GM19238 (cell line): ENCODE measurements around the gene ERVK3-1.
"Not testable (repeated sequence)": the region's sequence is repeated elsewhere in the genome, so short reads cannot be mapped to it uniquely, and the experiment has no call there.

Experiments used
- DNase-seq: peaks from one replicate; pipeline ENCODE4 v3.0.0; 2011; ENCODE audit warnings: low spot score; ENCODE audit not compliant: insufficient read length

Gene ERVK3-1

DNA sequence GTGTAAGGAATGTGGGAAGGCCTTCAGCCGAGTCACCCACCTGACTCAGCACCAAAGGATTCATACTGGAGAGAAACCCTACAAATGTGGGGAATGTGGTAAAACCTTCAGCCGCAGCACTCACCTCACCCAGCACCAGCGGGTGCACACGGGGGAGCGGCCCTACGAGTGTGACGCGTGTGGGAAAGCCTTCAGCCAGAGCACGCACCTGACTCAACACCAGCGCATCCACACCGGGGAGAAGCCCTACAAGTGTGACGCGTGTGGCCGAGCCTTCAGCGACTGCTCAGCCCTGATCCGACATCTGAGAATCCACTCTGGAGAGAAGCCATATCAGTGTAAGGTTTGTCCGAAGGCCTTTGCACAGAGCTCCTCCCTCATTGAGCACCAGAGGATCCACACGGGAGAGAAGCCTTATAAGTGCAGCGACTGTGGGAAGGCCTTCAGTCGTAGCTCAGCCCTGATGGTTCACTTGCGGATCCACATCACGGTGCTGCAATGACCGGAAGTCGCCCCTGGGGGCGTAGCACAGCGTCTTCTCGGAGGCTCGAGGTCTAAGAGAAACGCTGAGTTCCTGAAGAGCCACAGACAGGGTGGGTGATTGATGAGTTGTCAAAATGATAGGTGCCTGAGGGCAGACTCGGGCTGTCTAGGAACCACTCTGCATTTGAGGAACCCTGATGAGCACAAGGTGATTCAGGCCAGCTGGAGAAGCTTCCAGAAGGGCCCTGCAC is 33.8 kb downstream of the ERVK3-1 start:
- DNase-seq: no peak

DNA sequence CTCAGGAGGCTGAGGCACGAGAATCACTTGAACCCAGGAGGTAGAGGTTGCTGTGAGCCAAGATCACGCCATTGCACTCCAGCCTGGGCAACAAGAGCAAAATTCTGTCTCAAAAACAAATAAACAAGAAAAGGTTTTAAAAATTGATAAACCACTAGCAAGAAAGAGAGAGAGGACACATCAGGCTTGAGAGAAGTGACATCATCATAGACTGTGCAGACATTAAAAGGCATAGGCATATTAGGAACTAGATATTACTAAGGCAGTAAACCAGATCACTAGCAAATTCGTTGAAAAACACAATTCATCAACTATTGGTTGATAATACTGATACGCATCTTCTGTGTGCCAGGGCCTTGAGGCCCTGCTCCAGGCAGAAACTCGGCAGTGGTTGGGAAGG is 40.4 kb downstream of the ERVK3-1 start:
- DNase-seq: no peak

DNA sequence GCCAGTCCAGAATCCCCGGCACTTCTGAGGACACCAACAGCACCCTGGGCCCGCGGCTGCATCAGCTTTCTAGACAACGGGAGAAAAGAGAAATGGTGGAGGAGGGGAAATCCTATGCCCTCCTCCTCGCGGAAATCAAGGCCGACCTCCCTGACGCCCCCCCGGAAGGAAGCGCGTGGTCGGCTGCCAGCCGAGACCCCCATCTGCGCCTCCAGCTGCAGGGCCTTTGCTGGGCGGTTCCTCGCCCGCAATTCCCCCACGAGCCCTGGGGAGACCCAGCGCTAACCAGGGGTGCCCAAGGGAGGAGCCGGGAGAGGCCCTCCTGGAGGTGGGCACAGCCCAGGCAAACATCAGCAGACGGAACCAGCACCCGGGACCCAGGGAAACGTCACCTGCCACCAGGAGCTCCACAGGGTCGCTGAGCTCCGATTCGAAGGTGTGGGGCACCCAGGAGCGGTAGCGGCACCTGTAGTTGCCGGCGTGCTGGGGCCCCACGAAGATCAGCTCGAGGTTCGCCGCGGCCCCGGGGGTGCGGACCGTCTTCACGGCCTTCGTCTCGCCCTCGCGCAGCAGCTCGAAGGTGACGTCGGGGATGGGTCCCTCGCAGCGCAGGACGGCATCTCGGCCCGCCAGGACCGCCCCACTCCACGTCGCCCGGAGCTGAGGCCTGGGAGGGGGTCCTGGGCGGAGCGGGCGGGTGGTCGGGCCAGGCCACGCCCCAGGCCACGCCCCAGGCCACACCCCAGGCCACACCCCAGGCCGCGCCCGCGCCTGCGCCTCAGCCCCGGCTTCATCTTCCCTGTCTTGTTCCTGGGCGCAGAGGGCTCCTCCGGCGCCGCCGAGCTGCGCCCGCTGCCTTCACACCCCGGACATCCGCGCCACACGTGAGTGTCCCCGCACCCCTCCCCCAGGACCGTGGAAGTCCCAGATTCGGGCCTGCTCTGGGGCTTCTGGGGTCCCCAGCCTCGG is 42.1 kb downstream of the ERVK3-1 start:
- DNase-seq: peak; percentile 92

- DNase-seq: not testable (repeated sequence)
Observed at GRCh38 chr19:58348080-58348479, 42.9 kb downstream of the ERVK3-1 start.

- DNase-seq: no peak
Observed at GRCh38 chr19:58349590-58349989, 44.4 kb downstream of the ERVK3-1 start.

DNA sequence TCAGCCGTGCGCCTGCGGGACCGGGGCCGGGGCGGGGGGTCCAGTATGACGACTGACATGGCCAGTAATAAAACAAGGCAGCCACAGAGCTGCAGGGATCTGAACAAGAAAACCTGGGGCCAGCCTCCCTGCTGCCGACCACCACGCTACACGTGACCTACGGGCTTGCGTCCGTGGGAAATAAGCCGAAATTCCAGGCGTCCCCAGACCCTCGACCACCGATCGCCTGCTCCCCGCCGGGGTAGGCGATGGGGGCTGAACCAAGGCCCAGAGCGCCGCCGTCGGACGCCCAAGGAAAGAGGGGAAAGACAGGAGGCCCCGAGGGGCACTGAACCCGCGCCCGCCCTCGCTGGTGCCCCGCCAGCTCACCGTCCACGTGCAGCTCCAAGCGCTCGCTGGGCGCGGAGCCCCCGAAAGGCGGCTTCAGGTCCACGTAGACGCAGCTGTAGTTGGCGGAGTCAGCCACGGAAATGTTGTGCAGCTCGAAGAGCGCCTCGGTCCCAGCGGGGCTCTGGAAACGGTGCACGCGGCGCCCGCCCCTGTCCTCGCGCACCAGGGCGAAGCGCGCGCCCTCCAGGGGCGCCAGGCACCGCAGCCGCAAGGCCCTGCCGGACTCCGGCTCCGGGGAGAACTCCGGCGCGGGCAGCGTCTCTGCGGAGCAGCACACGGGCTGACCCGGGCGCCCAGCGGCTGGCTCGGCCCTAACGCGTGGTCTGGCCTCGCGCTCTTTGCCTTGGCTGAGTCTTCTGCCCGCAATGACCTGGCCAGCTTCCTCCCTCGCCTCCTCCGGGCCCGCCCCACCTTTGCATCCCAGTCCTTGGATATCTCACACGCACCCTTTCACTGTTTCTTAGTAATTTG is 45.1 kb downstream of the ERVK3-1 start:
- no peak for DNase-seq

DNA sequence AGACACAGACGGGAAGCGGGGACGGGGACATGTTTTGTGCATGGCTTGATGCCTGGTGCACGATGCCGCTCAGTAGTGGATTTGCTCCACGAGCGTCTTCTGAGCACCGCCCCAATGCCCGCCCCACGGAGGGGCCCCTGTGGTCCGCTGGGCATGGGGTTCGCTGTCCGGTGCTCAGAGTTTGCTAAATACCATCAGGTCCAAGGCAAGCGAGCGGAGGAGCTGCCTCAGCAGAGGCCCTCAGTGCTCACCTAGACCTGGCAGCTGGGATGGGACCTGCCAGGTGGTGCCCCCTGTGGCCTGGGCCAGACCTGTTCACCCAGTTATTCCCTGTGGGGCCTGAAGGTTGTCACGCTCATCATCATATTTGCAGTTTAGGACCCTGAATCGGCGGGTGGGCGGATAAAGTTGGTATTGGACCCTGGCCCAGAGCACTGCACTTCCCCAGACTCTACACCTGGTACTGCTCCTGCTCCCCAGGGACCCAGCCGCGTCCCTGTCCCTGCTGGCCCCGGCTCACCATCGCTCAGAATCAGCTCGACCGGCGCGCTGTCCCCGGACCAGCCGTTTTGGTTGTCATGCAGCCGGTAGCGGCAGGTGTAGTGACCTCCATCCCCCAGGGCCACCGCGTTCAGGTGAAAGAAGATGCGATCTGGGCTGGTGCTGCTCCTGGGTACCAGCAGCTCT is 45.8 kb downstream of the ERVK3-1 start:
- no peak for DNase-seq

- DNase-seq: no peak
Observed at GRCh38 chr19:58351558-58351878, 46.3 kb downstream of the ERVK3-1 start.

- DNase-seq: no peak
Observed at GRCh38 chr19:58351990-58352755, 47.0 kb downstream of the ERVK3-1 start.

- no peak for DNase-seq
Observed at GRCh38 chr19:58352760-58353671, 47.8 kb downstream of the ERVK3-1 start, which contains the start of gene A1BG. TSS of gene A1BG (minus strand) at chr19:58353492. CDS start at chr19:58353437, 55 bp downstream.

DNA sequence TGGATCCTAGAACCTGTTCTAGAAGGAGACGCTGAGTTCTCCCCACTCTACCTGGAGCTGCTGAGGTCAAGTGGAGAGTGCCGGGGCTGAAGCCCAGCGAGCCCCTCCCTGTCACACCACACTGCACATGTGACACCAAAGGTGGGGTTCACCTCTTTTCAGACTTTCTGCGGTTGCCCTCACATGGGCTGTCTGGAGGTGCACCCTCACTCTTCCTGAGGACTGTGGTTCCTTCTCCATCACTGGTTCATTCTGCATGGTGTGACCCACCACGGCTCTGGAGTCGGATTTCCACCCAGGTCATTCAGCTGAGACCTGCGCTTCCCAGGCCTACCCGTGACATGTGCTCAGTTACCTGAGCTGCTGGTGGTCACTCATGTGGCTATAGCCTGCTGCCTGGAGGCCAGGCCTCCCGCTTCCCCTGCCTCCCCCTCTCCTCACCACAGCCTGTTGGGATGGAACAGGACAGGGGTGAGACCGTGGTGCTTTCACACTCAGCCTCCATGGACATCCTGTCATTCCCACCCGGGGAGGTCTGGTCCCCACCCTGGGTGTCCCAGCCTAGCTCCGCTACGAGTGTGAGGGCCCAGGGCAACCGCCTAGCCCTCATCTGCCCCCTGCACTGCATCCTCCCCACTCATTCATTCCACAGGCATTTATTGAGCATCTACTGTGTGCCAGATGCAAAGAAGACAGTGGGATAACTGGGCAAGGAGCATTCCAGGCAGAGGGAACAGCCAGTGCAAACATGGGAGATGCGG is 48.7 kb downstream of the ERVK3-1 start:
- no peak for DNase-seq

- DNase-seq: no peak
Observed at GRCh38 chr19:58354478-58355030, 49.4 kb downstream of the ERVK3-1 start.

DNA sequence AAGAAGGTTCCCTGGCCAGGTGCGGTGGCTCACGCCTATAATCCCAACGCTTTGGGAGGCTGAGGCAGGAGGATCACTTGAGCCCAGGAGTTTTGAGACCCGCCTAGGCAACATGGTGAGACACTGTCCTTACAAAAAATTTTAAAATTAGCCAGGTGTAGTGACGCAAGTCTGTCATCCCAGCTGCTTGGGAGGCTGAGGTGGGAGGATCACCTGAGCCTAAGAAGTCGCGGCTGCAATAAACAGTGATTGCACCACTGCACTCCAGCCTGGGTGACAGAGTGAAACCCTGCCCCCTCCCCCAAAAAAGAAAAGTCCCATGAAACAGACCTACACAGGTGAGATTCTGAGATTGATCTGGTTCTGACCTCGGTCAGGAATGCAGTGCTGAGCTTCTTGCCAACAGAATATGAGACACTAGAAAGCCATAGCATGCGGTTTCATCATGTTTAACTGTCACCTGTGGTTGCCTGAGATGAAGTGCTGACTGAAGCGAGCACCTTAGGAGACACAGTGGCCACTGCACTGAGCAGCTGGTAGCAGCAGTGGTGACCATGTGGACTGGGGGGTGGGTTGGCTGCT is 50.1 kb downstream of the ERVK3-1 start:
- DNase-seq: no peak

- no peak for DNase-seq
Observed at GRCh38 chr19:58355908-58356765, 51.0 kb downstream of the ERVK3-1 start.

- no peak for DNase-seq
Observed at GRCh38 chr19:58356766-58357480, 51.7 kb downstream of the ERVK3-1 start.

DNA sequence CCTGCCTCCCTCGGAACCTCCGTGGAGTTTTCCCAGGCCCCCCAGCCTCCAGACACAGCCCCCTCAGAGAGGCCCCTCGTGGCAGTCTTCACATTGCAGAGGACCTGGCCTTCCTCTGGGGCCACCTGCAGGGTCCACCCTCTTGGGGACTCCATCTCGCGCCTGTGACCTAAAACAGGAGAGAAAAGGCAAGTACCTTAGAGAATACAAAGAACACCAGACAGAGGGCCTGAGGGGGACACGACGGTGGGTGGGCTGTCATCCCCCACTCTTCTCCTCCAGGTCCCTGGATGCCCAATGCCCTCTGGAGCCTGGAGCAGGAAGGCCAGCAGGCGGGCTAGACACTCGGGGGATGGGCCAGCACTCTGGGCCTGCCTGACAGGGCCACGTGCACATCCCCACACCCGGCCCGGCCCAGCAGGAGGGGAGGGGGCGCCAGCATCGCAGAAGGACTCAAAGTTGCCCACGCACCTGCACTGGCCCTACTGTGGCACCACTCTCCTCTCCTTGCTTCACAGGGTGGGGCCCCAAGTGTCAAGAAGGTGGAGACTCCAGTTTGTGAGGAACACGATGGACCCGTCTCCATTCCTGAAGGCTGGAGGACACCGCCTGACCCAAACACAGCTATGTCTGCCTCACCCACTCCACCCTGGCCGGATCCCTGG is 52.4 kb downstream of the ERVK3-1 start:
- DNase-seq: no peak
